ENCODE results near the gene KCNT2.
"Not testable (repeated sequence)": the region's sequence is repeated elsewhere in the genome, so short reads cannot be mapped to it uniquely, and the experiment has no call there.

KCNT2 gene

DNA sequence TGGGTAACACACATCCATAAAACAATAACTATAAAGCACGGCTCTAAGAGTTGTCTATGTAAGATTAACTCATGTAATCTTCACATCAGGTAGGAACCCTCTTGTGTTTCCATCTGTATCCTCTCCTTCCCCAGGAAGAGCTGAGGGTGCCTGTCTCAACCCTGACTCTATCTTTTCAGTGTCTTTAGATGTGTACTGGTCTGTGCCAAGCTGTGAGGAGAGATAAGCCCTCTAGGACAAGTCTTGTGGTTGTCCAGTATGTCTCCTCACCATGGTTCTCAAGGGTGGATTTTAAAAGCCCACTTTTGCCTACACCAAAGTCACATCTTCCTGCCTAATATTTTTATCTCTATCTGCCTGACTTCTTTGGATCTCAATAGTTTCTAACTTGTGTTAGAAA, 300.1 kb downstream of the KCNT2 start:
- no peak for DNase-seq

DNA sequence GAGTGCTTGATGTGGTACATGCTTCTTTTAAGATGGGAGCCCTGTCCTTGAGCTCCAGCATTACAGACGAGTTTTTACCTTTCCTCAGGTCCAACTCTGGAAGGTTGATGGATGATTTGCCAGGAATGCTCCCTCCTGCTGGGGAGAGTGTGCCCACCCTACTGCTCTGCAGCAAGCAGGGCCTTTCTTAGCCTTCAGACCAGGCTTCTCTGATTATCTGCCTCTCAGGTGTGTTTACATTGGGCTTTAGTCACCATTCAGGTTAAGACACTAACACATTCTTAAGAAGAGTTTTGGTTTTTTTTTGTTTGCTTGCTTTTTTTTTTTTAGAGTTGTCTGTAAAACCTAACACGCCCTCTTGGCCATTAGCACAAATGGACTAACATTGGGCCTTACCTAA, 301.8 kb downstream of the KCNT2 start:
- no peak for DNase-seq

DNA sequence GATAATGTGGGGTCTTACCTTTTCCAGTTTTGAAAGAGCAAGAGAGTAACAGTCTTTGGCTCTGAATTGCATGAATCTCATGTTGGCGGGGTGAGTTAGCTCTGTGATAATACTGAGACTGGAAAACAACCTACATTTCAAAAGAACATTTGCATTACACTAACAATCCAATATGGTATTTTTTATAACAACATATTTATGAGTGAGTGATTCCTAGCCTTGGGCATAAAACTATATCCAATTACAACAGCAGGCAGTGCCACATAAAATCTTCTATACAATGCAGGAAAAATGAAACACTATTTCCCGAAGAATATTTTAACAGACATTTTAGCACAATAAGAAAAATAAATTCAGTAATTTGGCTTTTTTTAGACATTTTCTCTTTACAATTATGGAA, 303.0 kb downstream of the KCNT2 start:
- DNase-seq = no peak

DNA sequence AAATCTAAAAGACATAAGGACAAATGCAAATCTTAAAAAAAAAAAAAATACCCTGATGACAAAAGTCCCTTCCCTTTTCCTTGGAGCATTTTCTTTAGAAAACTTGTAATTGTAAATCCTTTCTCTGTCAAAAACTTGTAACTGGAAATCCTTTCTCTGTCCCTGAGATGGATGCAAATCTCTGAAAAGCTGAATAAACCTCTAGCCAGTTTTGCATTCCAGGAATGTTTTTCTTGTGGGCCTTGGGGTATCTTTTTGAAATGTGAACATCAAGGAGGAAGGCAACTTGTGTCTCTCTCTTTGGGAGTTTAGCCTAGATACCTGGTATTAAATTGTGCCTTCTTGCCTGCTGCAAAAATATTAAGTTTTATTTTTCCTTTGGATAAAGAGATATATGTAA, 305.3 kb downstream of the KCNT2 start:
- no peak for DNase-seq

DNA sequence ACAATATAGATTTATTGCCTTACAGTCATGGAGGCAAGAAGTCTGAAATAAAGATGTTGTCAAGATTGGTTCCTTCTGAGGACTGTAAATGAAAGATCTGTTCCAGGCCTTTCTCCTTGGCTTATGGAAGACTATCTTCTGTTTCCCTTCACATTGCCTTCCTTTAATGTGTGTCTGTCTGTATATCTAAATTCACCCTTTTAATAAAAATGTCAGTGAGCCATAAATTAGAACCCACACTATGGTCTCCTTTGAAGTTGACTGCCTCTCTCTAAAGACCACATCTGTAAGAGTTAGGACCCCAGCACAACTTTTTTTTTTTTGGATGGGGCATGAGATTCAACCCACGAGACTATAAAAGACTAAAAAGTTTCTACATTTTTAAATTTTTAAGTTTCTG, 305.8 kb downstream of the KCNT2 start:
- no peak for DNase-seq

DNA sequence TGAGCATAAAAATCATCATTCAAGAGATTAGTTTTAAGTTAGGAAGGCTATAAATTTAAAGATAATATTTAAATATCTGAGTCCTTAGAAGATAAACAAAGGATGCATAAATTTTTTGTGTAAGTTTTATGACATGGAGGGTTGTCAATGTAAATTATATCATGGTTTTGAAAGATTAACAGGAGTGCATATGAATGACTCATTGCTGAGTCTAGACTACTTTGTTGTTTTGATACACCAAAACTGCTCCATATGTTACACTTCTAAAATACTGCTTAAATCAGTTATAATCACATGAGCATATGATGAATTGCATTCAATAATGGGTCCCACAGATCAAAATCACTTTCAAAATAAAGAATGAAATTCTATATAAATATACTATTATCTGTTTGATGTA, 312.5 kb downstream of the KCNT2 start:
- no peak for DNase-seq

DNA sequence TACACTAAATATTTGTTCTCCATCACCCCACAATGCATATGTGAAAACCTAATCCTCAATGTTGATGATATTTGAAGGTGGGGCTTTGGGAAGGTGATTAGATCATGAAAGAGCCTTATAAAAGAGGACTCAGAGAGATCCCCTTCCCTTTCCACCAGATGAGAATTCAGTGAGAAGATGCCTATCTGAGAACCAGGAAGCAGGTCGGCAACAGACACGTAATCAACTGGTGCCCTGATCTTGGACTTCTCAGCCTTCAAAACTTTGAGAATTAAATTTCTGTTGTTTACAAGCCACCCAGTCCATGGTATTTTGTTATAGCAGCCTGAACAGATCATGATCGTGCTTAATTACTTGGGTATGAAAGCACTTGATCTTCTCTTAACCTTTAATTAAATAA, 329.4 kb downstream of the KCNT2 start:
- DNase-seq = no peak

DNA sequence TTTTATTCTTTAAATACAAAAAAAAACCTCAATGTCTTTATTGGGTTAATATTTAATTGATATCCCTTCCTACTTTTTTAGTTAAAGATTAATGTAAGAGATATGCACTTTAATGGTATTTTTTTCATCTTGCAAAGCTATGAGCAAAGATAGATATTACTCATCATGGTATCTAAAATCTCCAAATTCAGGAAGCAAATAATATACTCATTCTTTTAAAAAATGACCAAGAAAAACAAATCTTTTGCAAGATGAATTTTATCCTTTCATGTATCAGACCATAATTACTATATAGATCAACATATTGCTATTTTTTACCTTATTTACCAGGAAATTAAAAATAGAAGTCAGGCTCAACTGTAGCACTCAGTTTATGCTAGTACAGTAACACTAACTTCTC, 330.4 kb downstream of the KCNT2 start:
- DNase-seq = no peak

DNA sequence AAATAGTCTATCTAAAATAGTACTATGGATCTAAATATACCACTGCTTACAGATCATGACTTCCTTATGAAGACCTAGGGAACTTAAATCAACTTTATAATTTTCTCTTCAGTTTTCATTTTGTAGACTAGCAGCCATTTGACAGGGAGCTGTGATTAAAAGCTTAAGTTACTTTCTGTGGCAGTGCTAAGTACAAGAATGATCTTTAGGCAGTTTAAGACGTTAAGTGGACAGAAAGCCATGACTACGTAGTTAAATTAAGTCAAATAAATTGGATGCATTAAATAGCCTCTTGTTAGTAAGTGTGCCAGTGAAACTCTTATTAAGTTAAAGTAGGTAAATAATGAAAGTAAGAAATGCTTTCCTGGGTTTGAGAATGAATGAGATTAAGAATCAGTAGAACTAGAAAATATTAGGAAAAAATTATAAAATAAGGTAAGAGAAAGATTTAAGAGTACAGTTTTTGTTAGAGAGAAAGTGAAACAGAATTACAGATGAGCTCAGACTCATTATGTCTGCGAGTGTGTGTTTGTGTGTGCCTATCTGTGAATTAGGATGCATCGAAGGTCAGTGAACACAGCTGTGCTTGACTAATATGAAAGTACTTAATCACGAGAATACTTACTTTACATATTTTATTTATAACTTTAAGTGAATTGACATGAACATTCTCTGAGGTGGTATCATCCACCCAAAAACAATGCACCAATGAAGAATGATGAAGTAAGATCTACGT, 336.9 kb downstream of the KCNT2 start:
- no peak for DNase-seq

DNA sequence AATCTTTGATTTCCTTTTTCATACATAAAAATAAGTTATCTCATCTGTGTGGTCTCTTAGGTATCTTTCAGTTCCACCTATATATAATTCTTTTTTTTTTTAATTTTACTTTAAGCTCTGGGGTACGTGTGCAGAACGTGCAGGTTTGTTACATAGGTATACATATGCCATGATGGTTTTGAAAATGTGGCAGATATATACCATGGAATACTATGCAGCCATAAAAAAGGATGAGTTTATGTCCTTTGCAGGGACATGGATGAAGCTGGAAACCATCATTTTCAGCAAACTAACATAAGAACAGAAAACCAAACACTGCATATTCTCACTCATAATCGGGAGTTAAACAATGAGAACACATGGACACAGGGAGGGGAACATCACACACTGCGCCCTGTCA, 345.2 kb downstream of the KCNT2 start:
- not testable (repeated sequence) for DNase-seq

DNA sequence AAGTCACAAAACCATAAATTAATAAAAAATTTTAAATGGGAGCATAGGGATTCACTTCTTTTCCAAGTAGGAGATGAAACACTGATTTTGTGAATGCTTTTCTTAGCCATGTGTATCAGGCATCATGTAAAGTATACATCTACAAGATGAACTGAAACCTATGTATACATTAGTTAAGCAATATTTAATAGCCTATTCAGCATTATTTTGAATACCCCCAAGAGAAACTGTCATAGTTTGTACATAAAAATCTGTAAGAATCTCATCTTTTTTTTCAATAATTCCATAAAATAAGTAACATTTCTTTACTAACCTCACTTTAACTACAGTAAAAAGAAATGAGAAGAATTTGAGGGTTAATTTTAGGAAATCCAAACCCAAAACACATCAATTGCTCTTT, 348.0 kb downstream of the KCNT2 start:
- no peak for DNase-seq

DNA sequence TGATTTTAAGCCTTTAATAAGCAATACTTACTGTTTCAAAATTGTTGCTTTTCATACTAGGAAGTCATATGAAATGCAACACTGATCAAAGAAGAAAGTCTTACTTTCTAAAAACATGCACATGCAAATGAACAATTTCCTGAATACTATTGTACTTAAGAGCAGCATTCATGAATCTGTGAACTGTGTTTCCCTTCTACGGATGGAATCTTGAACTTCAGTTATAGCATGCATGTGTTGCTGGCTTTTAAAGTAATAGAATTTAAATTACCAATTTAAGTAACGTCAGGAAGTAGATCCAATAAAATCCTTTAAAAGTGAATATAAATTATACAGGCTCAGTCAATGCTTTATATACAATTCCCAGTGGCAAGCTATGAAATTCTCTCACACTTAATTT, 348.9 kb downstream of the KCNT2 start:
- no peak for DNase-seq

DNA sequence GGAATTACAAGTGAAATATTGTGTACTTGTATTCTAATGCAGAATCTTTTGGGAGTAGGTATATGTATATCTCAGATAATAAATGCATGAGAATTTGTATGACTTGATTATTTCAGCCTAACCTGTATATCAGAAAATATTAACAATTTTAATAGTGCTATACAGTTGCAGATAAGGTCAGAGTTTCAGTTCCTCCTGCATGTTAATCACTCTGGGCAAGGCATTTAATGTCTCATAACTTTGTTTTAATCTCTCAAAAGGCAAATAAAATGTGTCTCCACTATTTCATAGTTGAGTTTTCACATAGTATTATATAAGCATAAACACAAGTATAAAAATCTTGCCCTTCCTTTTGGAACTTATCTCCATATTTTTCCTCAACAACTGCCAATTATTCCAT, 352.5 kb downstream of the KCNT2 start:
- no peak for DNase-seq

DNA sequence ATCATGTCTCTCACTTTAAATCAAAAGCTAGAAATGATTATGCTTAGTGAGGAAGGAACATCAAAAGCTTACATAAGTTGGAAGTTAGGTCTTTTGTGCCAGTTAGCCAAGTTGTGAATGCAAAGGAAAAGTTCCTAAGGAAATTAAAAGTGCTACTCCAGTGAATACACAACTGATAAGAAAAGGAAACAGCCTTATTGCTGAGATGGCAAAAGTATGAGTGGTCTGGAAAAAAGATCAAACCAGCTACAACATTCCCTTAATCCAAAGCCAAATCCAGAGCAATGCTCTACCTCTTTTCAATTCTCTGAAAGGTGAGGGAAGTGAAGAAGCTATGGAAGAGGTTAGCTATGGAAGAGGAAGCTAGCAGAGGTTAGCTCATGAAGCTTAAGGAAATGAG, 378.7 kb downstream of the KCNT2 start:
- no peak for DNase-seq

DNA sequence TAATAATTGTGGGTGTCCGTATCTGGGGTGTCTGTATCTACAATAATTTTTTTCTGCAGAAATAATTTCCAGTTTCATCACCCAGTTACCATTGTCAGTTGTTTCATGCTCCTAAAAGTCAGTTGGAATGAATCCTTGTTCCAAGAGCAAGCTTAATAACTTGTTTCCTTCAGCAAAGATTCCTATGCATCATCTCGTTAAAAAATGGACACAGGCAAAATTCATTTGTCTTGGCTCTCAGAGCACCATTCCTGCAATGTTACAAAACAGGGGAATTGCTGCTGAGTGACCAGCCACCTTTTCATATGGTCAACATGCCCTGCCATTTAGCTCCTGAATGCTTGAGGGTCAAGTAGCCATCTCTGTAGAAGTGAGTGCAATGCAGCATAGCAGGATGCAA, 393.4 kb downstream of the KCNT2 start:
- no peak for DNase-seq

DNA sequence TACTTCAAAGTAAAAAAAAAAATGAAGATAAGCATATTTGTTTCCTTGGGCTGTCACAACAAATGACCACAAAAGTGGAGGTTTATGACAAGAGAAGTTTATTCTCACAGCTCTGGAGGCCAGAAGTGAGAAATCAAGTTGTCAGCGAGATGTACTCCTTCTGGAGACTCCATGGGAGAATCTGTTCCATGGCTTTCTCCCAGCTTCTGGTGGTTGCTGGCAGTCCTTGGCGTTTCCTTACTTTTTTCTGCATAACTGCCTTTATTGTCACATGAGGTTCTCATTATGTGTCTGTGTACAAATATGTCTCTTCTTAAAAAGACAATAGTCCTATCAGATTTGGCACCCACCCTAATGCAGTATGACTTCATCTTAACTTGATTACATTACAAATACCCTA, 398.3 kb downstream of the KCNT2 start:
- no peak for DNase-seq

DNA sequence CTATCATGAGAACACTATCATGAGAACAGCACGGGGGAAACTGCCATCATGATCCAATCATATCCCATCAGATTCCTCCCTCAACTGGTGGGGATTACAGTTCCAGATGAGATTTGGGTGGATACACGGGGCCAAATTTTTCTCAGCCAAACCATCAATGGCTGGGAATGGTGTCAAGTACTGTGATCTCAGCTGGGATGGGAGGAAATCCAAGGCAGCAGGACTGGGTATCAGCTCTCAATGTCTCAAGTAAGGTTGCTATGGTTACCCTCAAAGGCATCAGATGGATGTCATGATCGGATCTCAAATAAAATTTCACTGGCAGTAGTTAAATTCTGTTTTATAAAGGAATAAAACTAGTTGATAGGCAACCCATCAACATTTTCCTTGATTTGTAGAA, 399.0 kb downstream of the KCNT2 start:
- DNase-seq = no peak

DNA sequence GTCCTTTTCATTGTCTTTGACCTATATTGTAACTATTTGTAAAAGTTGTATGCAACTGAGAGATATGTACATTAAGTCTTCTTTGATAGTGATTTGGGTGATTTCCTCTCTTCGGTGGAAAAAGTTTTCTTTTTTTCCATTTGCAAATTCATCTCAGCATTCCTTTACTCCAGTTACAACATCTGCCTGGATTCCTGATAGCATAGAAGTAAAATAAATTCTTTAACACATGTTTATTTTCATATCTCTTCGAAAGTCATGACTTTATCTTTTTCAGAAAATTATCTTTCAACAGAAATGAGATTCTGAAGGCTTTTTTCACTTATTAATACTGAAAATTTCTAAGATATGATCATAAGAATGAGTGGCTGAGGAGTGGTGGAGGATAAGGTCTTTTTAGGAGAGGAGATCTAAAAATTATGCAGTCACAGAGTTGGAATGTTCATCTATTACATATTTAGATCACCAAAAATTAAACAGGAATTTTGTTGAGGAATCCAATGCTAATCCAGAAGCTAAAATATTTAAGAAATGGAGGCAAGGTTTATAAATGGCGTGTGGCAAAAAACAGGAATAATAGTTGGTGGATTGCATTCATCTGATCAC, 400.5 kb downstream of the KCNT2 start:
- DNase-seq = no peak

DNA sequence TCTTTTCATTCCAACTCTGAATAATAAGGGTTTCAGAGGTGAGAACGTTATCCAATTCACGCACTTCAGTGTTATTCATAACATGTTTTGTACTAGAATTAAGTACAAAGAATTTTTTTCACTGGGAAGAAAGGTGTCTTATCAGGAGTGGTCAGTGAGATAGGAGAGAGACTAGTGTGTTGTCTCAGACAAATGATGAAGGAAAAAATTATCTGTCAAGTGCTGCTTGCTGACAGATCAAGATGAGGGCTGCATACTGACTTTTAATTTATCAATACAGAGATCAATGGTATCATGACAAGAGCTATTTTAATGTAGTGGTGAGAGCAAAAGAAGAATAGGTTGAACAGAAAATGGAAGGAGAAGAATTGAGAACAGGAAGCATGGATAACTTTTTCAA, 402.4 kb downstream of the KCNT2 start:
- no peak for DNase-seq

DNA sequence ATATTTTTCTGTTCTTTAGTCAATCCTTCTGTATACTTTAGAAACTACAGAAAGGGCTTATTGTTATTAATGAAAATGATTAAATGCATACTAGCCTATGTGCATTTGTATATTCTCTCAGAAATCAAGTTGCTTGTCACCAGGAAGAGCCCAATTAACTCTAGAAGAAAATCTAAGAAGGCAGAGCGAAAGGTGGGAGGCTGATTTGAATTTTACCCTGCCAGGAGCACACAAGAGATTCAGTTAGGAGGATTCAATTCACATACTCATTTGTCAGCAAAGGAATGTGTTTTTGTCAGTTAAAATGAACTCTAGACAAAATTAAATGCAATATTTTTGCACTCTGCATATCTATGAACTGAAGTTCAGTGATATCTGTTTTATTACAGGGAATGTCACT, 411.8 kb downstream of the KCNT2 start:
- no peak for DNase-seq

DNA sequence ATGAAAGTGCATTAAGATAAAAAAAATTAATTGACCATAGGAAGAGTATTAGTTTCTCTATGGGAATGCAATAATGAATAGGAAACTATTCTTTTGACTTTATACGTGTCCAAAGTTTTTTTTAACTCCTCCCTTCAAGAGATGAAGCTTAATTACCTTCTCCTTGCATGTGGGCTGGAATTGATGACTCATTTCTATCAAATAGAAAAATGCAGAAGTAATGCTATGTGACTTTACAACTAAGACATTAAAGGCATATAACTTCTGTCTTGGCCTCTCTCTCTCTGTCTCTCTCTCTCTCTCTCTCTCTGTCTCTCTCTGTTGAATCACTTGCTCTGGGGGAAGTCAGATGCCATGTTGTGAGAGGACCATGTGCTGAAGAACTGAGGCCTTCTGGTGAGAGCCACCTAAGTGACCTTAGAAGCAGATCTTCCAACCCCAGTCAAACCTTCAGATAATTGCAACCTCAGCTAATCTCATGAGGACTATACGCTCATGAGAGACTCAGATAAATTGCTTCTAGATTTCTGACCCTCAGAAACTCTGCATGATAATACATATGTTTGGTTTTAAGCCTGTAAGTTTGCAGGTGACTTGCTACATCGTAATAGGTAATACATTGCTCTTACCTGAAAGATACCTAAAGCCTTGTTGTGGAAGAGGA, 414.2 kb downstream of the KCNT2 start:
- no peak for DNase-seq

DNA sequence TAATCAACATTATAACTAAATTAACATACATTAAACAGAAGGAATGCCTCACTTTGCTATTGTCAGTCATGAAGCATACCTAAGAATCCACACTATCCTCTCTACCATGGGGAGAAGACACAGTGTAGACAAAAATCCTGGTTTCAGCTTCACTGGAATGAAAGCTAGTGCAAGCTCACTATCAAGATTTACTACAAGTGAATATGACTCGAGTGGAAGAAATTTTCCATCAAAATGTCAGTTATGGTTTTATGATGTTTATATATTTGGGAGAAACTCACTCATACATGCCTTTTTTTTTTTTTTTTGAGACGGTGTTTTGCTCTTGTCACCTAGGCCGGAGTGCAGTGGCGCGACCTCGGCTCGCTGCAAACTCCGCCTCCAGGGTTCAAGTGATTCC, 424.3 kb downstream of the KCNT2 start:
- no peak for DNase-seq

DNA sequence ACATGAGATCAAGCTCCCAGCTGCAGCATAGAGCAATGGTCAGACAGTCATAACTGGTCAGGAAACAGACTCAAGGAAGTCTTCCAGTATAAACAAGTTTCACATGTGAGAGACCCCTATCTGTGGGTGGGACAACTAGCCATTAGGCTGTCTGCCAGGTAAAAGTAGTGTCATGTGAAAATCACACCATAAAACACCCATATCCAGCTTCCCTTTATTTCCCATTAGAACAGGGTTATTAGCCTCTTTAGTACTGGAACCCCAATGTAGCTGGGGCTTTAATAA, 426.7 kb downstream of the KCNT2 start:
- DNase-seq = no peak

DNA sequence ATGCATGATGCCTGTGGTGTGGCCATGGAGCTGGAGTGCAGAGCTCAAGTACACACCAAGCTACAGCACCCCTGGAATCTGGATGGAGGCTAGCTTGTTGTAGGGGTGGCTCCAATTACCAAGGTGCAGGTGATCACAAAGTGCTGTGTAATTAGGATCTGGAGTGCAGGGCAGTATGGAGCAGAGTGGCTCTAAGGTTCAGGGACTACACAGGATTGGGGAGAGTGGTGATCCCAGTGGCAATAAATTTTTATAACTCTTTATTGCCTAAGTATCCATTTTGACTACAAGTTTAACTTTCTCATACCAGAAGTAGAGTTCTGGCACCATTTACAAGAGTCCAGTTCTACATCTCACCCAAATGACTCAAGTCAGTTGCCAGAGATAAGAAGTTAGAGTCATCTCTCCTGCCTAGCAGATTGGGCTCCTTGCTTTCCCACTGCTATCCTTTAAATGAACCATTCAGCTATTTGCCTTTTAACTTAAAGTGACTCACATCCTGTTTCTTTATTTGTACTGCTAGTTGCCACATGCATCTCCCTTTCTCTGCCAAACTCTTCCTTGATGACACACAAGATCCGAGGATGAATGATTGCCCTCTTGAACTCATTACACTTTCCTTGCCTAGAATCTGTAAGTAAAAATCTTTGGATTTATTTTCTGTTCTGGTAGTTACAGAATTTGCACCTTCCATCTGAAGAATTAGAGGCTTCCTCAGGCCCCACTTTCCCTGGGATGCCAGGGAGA, 427.2 kb downstream of the KCNT2 start:
- no peak for DNase-seq
